T-helper 2 cell treated with Interferon-gamma antibody and Interleukin-4, amounts not matched to agents 5 μg/mL and 100 μg/mL, for 36 hours (primary cell): ENCODE measurements around the gene ZSWIM4.
"Not testable (repeated sequence)": the region's sequence is repeated elsewhere in the genome, so short reads cannot be mapped to it uniquely, and the experiment has no call there.

ENCODE experiments used
- DNase-seq: peaks from one replicate; pipeline ENCODE4 v3.0.0; 2021; ENCODE audit warnings: low spot score
- H3K27ac Mint-ChIP-seq: one replicate; pipeline ENCODE4 v1.8.0; 2021; ENCODE audit warnings: mild to moderate bottlenecking, mixed read lengths
- H3K27me3 Mint-ChIP-seq: one replicate; pipeline ENCODE4 v1.8.0; 2021; ENCODE audit warnings: low read depth, mixed read lengths
- H3K36me3 Mint-ChIP-seq: one replicate; pipeline ENCODE4 v1.8.0; 2021; ENCODE audit warnings: low read depth, mixed read lengths
- H3K4me1 Mint-ChIP-seq: one replicate; pipeline ENCODE4 v1.8.0; 2021; ENCODE audit warnings: low read depth, mixed read lengths
- H3K4me3 Mint-ChIP-seq: one replicate; pipeline ENCODE4 v1.8.0; 2022; ENCODE audit warnings: mild to moderate bottlenecking, moderate library complexity, mixed read lengths
- H3K9me3 Mint-ChIP-seq: one replicate; pipeline ENCODE4 v1.8.0; 2021; ENCODE audit warnings: mixed read lengths

Gene ZSWIM4

GRCh38 chr19:13784731-13785452 lies 10.4 kb upstream of the ZSWIM4 start:
- Mint-ChIP-seq H3K27me3 (no peaks in the 10 kb centered on the region), H3K4me1 (peaks cover 25% of the 10 kb centered on the region), H3K9me3 (no peaks in the 10 kb centered on the region), H3K4me3 (peak overlapping the region; percentile 44), H3K27ac (peak overlapping the region; percentile 72), H3K36me3 (no peaks in the 10 kb centered on the region)
- peak; percentile 58 for DNase-seq

- peak overlapping the region; percentile 80 for H3K27ac Mint-ChIP-seq
- H3K9me3 Mint-ChIP-seq: no peaks in the 10 kb centered on the region
- DNase-seq: no peak
- no peaks in the 10 kb centered on the region for H3K27me3 Mint-ChIP-seq
- H3K4me1 Mint-ChIP-seq: peaks cover 25% of the 10 kb centered on the region
- no peaks in the 10 kb centered on the region for H3K36me3 Mint-ChIP-seq
- H3K4me3 Mint-ChIP-seq: peak overlapping the region; percentile 65
These were observed 6.3 kb upstream of the ZSWIM4 start for GRCh38 chr19:13788991-13789390.

- Mint-ChIP-seq H3K36me3 (no peaks in the 10 kb centered on the region), H3K27ac (peak overlapping the region; percentile 63), H3K4me3 (no peak overlapping the region), H3K4me1 (peaks cover 23% of the 10 kb centered on the region), H3K9me3 (no peaks in the 10 kb centered on the region), H3K27me3 (no peaks in the 10 kb centered on the region)
- no peak for DNase-seq
These were observed 4.9 kb upstream of the ZSWIM4 start for GRCh38 chr19:13790354-13790753.

GRCh38 chr19:13793317-13793716 lies 1.9 kb upstream of the ZSWIM4 start:
- not testable (repeated sequence) for H3K36me3 Mint-ChIP-seq, DNase-seq, H3K9me3 Mint-ChIP-seq, H3K27ac Mint-ChIP-seq, H3K4me3 Mint-ChIP-seq, H3K27me3 Mint-ChIP-seq
- peaks cover 30% of the 10 kb centered on the region for H3K4me1 Mint-ChIP-seq

- Mint-ChIP-seq H3K27ac (peak overlapping the region; percentile 94), H3K27me3 (no peaks in the 10 kb centered on the region), H3K4me3 (peak overlapping the region; percentile 99), H3K9me3 (no peaks in the 10 kb centered on the region), H3K36me3 (no peaks in the 10 kb centered on the region), H3K4me1 (peaks cover 22% of the 10 kb centered on the region)
- no peak for DNase-seq
These were observed 866 bp upstream of the ZSWIM4 start for GRCh38 chr19:13794398-13794756.

- Mint-ChIP-seq H3K9me3 (no peaks in the 10 kb centered on the region), H3K27ac (peak overlapping the region; percentile 86), H3K27me3 (no peaks in the 10 kb centered on the region), H3K4me1 (peaks cover 21% of the 10 kb centered on the region), H3K4me3 (peak overlapping the region; percentile 85), H3K36me3 (no peaks in the 10 kb centered on the region)
- no peak for DNase-seq
These were observed 505 bp downstream of the ZSWIM4 start for GRCh38 chr19:13795595-13796300.

- H3K4me3 Mint-ChIP-seq: peak overlapping the region; percentile 85
- no peaks in the 10 kb centered on the region for H3K27me3 Mint-ChIP-seq
- no peak for DNase-seq
- H3K36me3 Mint-ChIP-seq: no peaks in the 10 kb centered on the region
- peak overlapping the region; percentile 86 for H3K27ac Mint-ChIP-seq
- H3K9me3 Mint-ChIP-seq: no peaks in the 10 kb centered on the region
- H3K4me1 Mint-ChIP-seq: peaks cover 21% of the 10 kb centered on the region
These were observed 1.2 kb downstream of the ZSWIM4 start for GRCh38 chr19:13796301-13797057.

- Mint-ChIP-seq H3K27ac (no peak overlapping the region), H3K36me3 (no peaks in the 10 kb centered on the region)
- DNase-seq: no peak
These were observed 1.8 kb downstream of the ZSWIM4 start for GRCh38 chr19:13797058-13797440.

GRCh38 chr19:13797870-13798269 lies 2.6 kb downstream of the ZSWIM4 start:
- Mint-ChIP-seq H3K4me3 (peak overlapping the region; percentile 12), H3K27ac (no peak overlapping the region)

More at GRCh38 chr19:13797058-13797440, 1.8 kb downstream of the ZSWIM4 start:
- Mint-ChIP-seq H3K27me3 (no peaks in the 10 kb centered on the region), H3K9me3 (no peaks in the 10 kb centered on the region), H3K4me3 (peak overlapping the region; percentile 85), H3K4me1 (peaks cover 21% of the 10 kb centered on the region)

GRCh38 chr19:13799669-13800068 lies 4.4 kb downstream of the ZSWIM4 start:
- Mint-ChIP-seq H3K9me3 (no peaks in the 10 kb centered on the region), H3K27me3 (no peaks in the 10 kb centered on the region), H3K4me1 (peaks cover 14% of the 10 kb centered on the region), H3K4me3 (no peak overlapping the region), H3K36me3 (no peaks in the 10 kb centered on the region), H3K27ac (no peak overlapping the region)
- no peak for DNase-seq

More at GRCh38 chr19:13797870-13798269, 2.6 kb downstream of the ZSWIM4 start:
- Mint-ChIP-seq H3K27me3 (no peaks in the 10 kb centered on the region), H3K9me3 (no peaks in the 10 kb centered on the region), H3K36me3 (no peaks in the 10 kb centered on the region), H3K4me1 (peaks cover 21% of the 10 kb centered on the region)
- DNase-seq: no peak

GRCh38 chr19:13803038-13803437 lies 7.8 kb downstream of the ZSWIM4 start:
- Mint-ChIP-seq H3K9me3 (no peaks in the 10 kb centered on the region), H3K27me3 (no peaks in the 10 kb centered on the region), H3K4me3 (no peak overlapping the region), H3K27ac (no peak overlapping the region), H3K4me1 (no peaks in the 10 kb centered on the region), H3K36me3 (peaks cover 4% of the 10 kb centered on the region)
- DNase-seq: no peak

GRCh38 chr19:13804830-13805683 lies 9.8 kb downstream of the ZSWIM4 start:
- Mint-ChIP-seq H3K4me3 (no peak overlapping the region), H3K27me3 (no peaks in the 10 kb centered on the region)
- no peak for DNase-seq

GRCh38 chr19:13806728-13807127 lies 11.5 kb downstream of the ZSWIM4 start:
- Mint-ChIP-seq H3K4me3 (no peak overlapping the region), H3K4me1 (no peaks in the 10 kb centered on the region), H3K27me3 (no peaks in the 10 kb centered on the region), H3K27ac (no peak overlapping the region), H3K36me3 (peaks cover 4% of the 10 kb centered on the region), H3K9me3 (no peaks in the 10 kb centered on the region)
- DNase-seq: no peak

More at GRCh38 chr19:13804830-13805683, 9.8 kb downstream of the ZSWIM4 start:
- peaks cover 4% of the 10 kb centered on the region for H3K36me3 Mint-ChIP-seq
- H3K4me1 Mint-ChIP-seq: no peaks in the 10 kb centered on the region
- no peaks in the 10 kb centered on the region for H3K9me3 Mint-ChIP-seq
- H3K27ac Mint-ChIP-seq: no peak overlapping the region
